Prostate gland (tissue), 2 donors: Measurements from ENCODE around the gene C6orf136.

Experiments used
- CTCF ChIP-seq, 4 experiments: fragments of 200-600 bp in 2 of 4; fragments of 450-650 bp in 2 of 4; sonication (generic) in 2 of 4; IDR thresholded peaks; 1 replicate in 3 of 4; 2 replicates in 1 of 4; pipeline ENCODE4 v1.5.1; 2016 to 2019; ENCODE audit warnings: antibody characterized with exemption in 4 of 4, mild to moderate bottlenecking in 2 of 4, moderate library complexity in 2 of 4
- POLR2A ChIP-seq: fragments of 450-650 bp; IDR thresholded peaks from one replicate; pipeline ENCODE4 v1.6.1; 2016; ENCODE audit warnings: antibody characterized with exemption, mild to moderate bottlenecking

DNA sequence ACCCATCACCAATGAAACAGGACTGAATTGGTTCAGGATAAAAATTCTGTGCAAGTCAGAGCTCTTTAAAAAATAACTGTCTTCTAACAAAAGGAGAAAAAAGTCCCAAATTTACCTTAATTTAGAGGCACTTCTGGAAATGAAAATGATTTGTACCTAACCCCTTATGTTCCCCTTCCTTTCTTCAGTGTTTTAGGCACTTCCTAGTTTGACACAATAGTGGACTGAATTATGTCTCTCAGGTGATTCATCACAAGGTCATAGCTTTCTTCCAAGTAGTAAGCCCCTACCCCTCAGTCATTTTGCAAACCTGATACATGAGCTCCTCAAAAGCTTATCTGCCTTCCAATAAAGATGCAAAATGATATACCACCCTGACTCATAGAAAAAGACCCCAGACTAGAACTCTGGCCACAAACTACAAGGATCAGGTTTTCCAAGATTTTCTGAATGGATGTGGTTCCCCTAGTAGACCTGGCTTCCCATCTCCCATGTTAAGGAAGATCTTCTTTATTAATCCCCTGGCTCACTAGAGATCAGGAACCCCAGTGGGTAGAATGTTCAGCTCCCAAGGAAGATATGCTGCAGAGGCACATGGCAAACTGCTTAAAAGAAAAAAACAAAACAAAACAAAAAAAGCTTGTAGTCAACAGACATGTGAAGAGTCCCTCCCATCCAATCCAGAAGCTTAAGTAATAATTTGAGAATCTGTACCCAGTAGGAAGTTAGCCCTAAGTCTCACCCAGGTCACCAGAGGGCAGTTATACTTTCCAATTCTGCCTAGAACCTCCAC lies 33.5 kb upstream of the C6orf136 start:
- no peak for TF ChIP-seq POLR2A
- no peak for TF ChIP-seq CTCF (IDR thresholded peaks at IDR 0.05)
